Immature natural killer cell (primary cell): ENCODE data around the gene CTNNA3. TPM values are rescaled to one million over a fixed set of nuclear protein-coding genes. Genes with fewer than 3 reads are reported as not detected.
"Not testable (repeated sequence)": the region's sequence is repeated elsewhere in the genome, so short reads cannot be mapped to it uniquely, and the experiment has no call there.

ENCODE experiments used
- DNase-seq, 3 donors: peaks; one replicate each; pipeline ENCODE4 v3.0.0; 2022; ENCODE audit warnings: mixed read lengths in 1 of 3
- H3K27ac Mint-ChIP-seq, 6 donors: one replicate each; pipeline ENCODE4 v1.8.0; 2020; ENCODE audit warnings: mixed read lengths in 6 of 6, mild to moderate bottlenecking in 5 of 6, inconsistent platforms in 4 of 6, moderate library complexity in 3 of 6
- H3K27me3 Mint-ChIP-seq, 3 donors: one replicate each; pipeline ENCODE4 v1.8.0; 2020 to 2021; ENCODE audit warnings: low read depth in 3 of 3, mild to moderate bottlenecking in 3 of 3, mixed read lengths in 3 of 3, moderate library complexity in 3 of 3, inconsistent platforms in 1 of 3
- H3K36me3 Mint-ChIP-seq, 3 donors: one replicate each; pipeline ENCODE4 v1.8.0; 2020; ENCODE audit warnings: mixed read lengths in 3 of 3, inconsistent platforms in 2 of 3, mild to moderate bottlenecking in 2 of 3
- H3K4me1 Mint-ChIP-seq, 2 donors: one replicate each; pipeline ENCODE4 v1.8.0; 2020; ENCODE audit warnings: inconsistent platforms in 2 of 2, mild to moderate bottlenecking in 2 of 2, mixed read lengths in 2 of 2, moderate library complexity in 1 of 2
- H3K4me3 Mint-ChIP-seq, 5 donors: one replicate each; pipeline ENCODE4 v1.8.0; 2020; ENCODE audit warnings: mild to moderate bottlenecking in 5 of 5, mixed read lengths in 5 of 5, inconsistent platforms in 3 of 5, moderate library complexity in 3 of 5
- H3K9me3 Mint-ChIP-seq, 6 donors: one replicate each; pipeline ENCODE4 v1.8.0; 2020; ENCODE audit warnings: mild to moderate bottlenecking in 6 of 6, mixed read lengths in 6 of 6, inconsistent platforms in 4 of 6, moderate library complexity in 3 of 6
- polyA plus RNA-seq, 3 donors: library from polyadenylated mRNA; unstranded; fragments of 300-500 nt; fragmentation: Illumina TruSeq; gene quantifications; one replicate each; pipeline ENCODE4 v1.2.3, GENCODE V29; 2021

The CTNNA3 gene
- polyA plus RNA-seq, 3 donors from 2014 or later, result not detected

DNA sequence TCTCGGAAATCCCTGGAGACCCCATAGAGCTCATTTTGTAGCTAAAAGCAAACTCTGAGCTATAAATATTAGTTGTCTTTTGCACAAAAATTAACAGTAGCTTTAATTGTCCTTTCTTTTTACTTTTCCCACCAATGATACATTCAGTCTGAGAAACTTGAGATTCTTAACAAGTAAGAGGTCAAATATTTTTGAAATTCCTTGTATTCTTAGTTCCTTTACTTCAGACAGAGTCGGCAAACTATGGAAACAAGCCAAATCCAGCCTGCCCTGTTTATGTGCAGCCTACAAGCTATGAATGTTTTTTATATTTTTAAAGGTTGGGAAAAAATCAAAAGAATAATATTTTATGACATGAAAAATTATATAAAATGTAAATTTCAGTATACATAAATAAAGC lies 146.6 kb downstream of the CTNNA3 start:
- H3K27me3 Mint-ChIP-seq, result peaks cover 0 to 2% (median 0%) of the 10 kb centered on the region in 3 donors
- no peak overlapping the region for H3K27ac Mint-ChIP-seq
- peaks cover 0 to 4% (median under 1%) of the 10 kb centered on the region in 6 donors for H3K9me3 Mint-ChIP-seq
- DNase-seq, result no peak
- H3K4me3 Mint-ChIP-seq, result no peak overlapping the region
- H3K4me1 Mint-ChIP-seq, result no peaks in the 10 kb centered on the region
- H3K36me3 Mint-ChIP-seq, result no peaks in the 10 kb centered on the region

DNA sequence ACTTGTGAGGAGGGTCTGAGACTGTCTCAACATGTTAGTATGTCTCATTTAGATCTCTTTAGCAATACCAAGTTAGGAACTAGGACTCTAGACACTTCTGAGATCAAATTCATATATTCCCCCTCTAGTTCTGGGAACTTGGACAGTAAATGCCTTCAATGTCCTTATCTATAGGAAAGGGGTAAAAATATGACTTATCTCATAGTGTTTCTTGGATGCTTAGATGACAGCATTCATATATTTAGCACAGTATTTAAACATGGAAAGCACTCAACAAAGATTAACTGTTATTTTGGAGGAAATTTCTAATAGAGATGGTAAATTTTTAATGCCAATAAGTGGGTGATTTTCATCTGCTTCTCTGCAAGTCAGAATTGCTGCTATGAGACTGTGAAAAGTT lies 154.6 kb downstream of the CTNNA3 start:
- no peaks in the 10 kb centered on the region for H3K36me3 Mint-ChIP-seq
- no peaks in the 10 kb centered on the region for H3K9me3 Mint-ChIP-seq
- no peak for DNase-seq
- H3K4me1 Mint-ChIP-seq, result no peaks in the 10 kb centered on the region
- H3K27ac Mint-ChIP-seq, result no peak overlapping the region
- H3K4me3 Mint-ChIP-seq, result no peak overlapping the region
- peaks cover 0 to 2% (median 0%) of the 10 kb centered on the region in 3 donors for H3K27me3 Mint-ChIP-seq

GRCh38 chr10:67539312-67539711 lies 156.7 kb downstream of the CTNNA3 start:
- H3K27ac Mint-ChIP-seq, result no peak overlapping the region
- no peak overlapping the region for H3K4me3 Mint-ChIP-seq
- peaks cover 0 to 2% (median 0%) of the 10 kb centered on the region in 3 donors for H3K27me3 Mint-ChIP-seq
- no peaks in the 10 kb centered on the region for H3K36me3 Mint-ChIP-seq
- no peak for DNase-seq
- H3K9me3 Mint-ChIP-seq, result no peaks in the 10 kb centered on the region
- no peaks in the 10 kb centered on the region for H3K4me1 Mint-ChIP-seq

GRCh38 chr10:67537906-67538305 lies 158.1 kb downstream of the CTNNA3 start:
- H3K4me3 Mint-ChIP-seq, result no peak overlapping the region
- H3K36me3 Mint-ChIP-seq, result no peaks in the 10 kb centered on the region
- no peak overlapping the region for H3K27ac Mint-ChIP-seq
- peaks cover 0 to 2% (median 0%) of the 10 kb centered on the region in 3 donors for H3K27me3 Mint-ChIP-seq
- H3K4me1 Mint-ChIP-seq, result no peaks in the 10 kb centered on the region
- no peak for DNase-seq
- H3K9me3 Mint-ChIP-seq, result no peaks in the 10 kb centered on the region

- peaks cover 0 to 7% (median 0%) of the 10 kb centered on the region in 3 donors for H3K27me3 Mint-ChIP-seq
Measured at GRCh38 chr10:67533376-67533775, 162.6 kb downstream of the CTNNA3 start.

GRCh38 chr10:67530990-67531389 lies 165.0 kb downstream of the CTNNA3 start:
- H3K27ac Mint-ChIP-seq, H3K4me1 Mint-ChIP-seq, H3K27me3 Mint-ChIP-seq: not testable (repeated sequence)

More at GRCh38 chr10:67533376-67533775, 162.6 kb downstream of the CTNNA3 start:
- no peak for DNase-seq
- peaks cover 0 to 7% (median under 1%) of the 10 kb centered on the region in 6 donors for H3K9me3 Mint-ChIP-seq
- H3K27ac Mint-ChIP-seq, result no peak overlapping the region
- H3K4me3 Mint-ChIP-seq, result no peak overlapping the region
- H3K4me1 Mint-ChIP-seq, result no peaks in the 10 kb centered on the region
- H3K36me3 Mint-ChIP-seq, result no peaks in the 10 kb centered on the region

DNA sequence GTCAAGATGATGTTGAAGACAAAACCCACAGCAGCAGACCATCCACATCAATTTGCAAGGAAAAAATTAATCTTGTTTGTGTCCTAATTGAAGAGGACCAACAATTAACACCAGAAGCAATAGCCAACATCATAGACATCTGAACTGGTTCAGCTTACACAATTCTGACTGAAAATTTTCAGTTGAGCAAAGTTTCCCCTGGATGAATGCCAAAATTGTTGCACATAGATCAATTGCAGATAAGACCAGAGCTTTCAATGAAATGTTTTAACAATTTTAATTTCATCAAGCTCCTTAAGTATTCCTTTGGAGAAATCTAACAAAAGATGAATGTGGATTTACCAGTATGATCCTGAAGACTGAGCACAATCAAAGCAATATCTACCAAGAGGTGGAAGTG lies 168.6 kb downstream of the CTNNA3 start:
- no peak overlapping the region for H3K27ac Mint-ChIP-seq
- no peak overlapping the region for H3K4me3 Mint-ChIP-seq
- H3K27me3 Mint-ChIP-seq, result peaks cover 0 to 7% (median 0%) of the 10 kb centered on the region in 3 donors
- H3K36me3 Mint-ChIP-seq, result no peaks in the 10 kb centered on the region
- no peak for DNase-seq
- peaks cover 0 to 7% (median under 1%) of the 10 kb centered on the region in 6 donors for H3K9me3 Mint-ChIP-seq
- H3K4me1 Mint-ChIP-seq, result no peaks in the 10 kb centered on the region

More at GRCh38 chr10:67530990-67531389, 165.0 kb downstream of the CTNNA3 start:
- not testable (repeated sequence) for H3K9me3 Mint-ChIP-seq, DNase-seq, H3K36me3 Mint-ChIP-seq, H3K4me3 Mint-ChIP-seq

DNA sequence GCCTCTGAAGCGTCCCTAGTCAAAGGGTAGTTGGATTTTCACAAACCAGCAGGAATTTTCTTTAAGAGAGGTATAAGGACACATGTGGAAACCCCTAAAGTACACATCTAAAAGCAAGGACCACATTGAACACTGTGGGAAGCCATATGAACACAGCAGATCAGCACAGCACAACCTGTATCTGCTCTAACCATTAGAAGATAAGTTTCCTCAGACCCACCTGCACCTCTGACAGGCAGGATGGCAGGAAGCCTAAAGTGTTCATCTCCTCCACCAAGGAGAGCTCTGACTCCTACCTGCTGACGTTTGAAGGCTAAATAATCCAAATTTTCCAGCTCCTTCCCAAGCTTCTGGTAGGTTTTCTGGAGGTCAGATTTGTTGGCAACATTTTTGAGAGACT lies 174.4 kb downstream of the CTNNA3 start:
- Mint-ChIP-seq H3K4me3 (no peak overlapping the region), H3K27ac (no peak overlapping the region), H3K9me3 (peaks cover 0 to 2% (median 0%) of the 10 kb centered on the region in 6 donors), H3K36me3 (no peaks in the 10 kb centered on the region), H3K27me3 (peaks cover 0 to 3% (median 0%) of the 10 kb centered on the region in 3 donors), H3K4me1 (no peaks in the 10 kb centered on the region)
- DNase-seq, result no peak

- H3K4me1 Mint-ChIP-seq, result no peaks in the 10 kb centered on the region
- peak in 2 of 3 donors; percentile 1 to 4 for DNase-seq
- no peak overlapping the region for H3K27ac Mint-ChIP-seq
- peaks cover 0 to 3% (median 0%) of the 10 kb centered on the region in 3 donors for H3K27me3 Mint-ChIP-seq
- no peaks in the 10 kb centered on the region for H3K36me3 Mint-ChIP-seq
- peaks cover 0 to 2% (median 0%) of the 10 kb centered on the region in 6 donors for H3K9me3 Mint-ChIP-seq
- H3K4me3 Mint-ChIP-seq, result no peak overlapping the region
Measured at GRCh38 chr10:67520924-67521520, 175.0 kb downstream of the CTNNA3 start.

- Mint-ChIP-seq H3K27ac (no peak overlapping the region), H3K27me3 (peaks cover 0 to 3% (median 0%) of the 10 kb centered on the region in 3 donors), H3K4me3 (no peak overlapping the region), H3K9me3 (peaks cover 0 to 2% (median 0%) of the 10 kb centered on the region in 6 donors), H3K4me1 (no peaks in the 10 kb centered on the region), H3K36me3 (no peaks in the 10 kb centered on the region)
- no peak for DNase-seq
Measured at GRCh38 chr10:67519434-67519833, 176.6 kb downstream of the CTNNA3 start.

DNA sequence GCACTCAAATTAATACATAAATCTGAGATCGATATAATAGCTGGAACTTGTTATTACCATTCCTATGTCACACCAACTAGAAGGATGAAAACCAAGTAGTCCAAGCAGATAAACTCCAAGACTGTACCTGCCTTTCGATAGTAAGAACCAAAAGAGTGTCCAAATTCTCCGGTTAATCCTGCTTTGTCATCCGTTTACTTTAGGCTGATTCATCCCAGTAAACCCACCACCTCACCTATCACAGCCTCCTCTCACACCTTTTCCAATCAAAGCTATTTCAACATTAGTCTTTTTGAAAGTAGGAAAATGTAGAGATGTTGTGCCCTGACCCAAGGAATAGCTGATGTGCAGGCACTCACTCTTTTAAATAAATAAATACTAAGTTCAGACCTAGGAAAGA lies 177.2 kb downstream of the CTNNA3 start:
- Mint-ChIP-seq H3K36me3 (no peaks in the 10 kb centered on the region), H3K27ac (no peak overlapping the region), H3K9me3 (peaks cover 0 to 2% (median 0%) of the 10 kb centered on the region in 6 donors), H3K27me3 (peaks cover 0 to 3% (median 0%) of the 10 kb centered on the region in 3 donors), H3K4me1 (no peaks in the 10 kb centered on the region), H3K4me3 (no peak overlapping the region)
- DNase-seq, result no peak

GRCh38 chr10:67518043-67518442 lies 178.0 kb downstream of the CTNNA3 start:
- H3K9me3 Mint-ChIP-seq, result peaks cover 0 to 2% (median 0%) of the 10 kb centered on the region in 6 donors
- H3K4me1 Mint-ChIP-seq, result no peaks in the 10 kb centered on the region
- H3K27me3 Mint-ChIP-seq, result peaks cover 0 to 3% (median 0%) of the 10 kb centered on the region in 3 donors
- H3K4me3 Mint-ChIP-seq, result no peak overlapping the region
- H3K36me3 Mint-ChIP-seq, result no peaks in the 10 kb centered on the region
- no peak overlapping the region for H3K27ac Mint-ChIP-seq
- no peak for DNase-seq

- Mint-ChIP-seq H3K27ac (no peak overlapping the region), H3K9me3 (peaks cover 0 to 6% (median 5%) of the 10 kb centered on the region in 6 donors), H3K4me3 (no peak overlapping the region), H3K4me1 (no peaks in the 10 kb centered on the region), H3K36me3 (no peaks in the 10 kb centered on the region), H3K27me3 (peaks cover 0 to 2% (median 0%) of the 10 kb centered on the region in 3 donors)
- DNase-seq, result no peak
Measured at GRCh38 chr10:67506757-67507091, 189.3 kb downstream of the CTNNA3 start.

GRCh38 chr10:67506083-67506756 lies 189.8 kb downstream of the CTNNA3 start:
- H3K9me3 Mint-ChIP-seq, result peaks cover 0 to 10% (median 5%) of the 10 kb centered on the region in 6 donors
- no peaks in the 10 kb centered on the region for H3K36me3 Mint-ChIP-seq
- H3K27me3 Mint-ChIP-seq, result peaks cover 0 to 2% (median 0%) of the 10 kb centered on the region in 3 donors
- no peak overlapping the region for H3K4me3 Mint-ChIP-seq
- H3K4me1 Mint-ChIP-seq, result no peaks in the 10 kb centered on the region
- DNase-seq, result no peak
- no peak overlapping the region for H3K27ac Mint-ChIP-seq
